Aorta (tissue), 5 donors: ENCODE results near the gene HEXB. TPM values are rescaled to one million over a fixed set of nuclear protein-coding genes. Genes with fewer than 3 reads are reported as not detected.
"Not testable (repeated sequence)": the region's sequence is repeated elsewhere in the genome, so short reads cannot be mapped to it uniquely, and the experiment has no call there.

Source experiments
- ATAC-seq: fragments of 200-7000 bp; cut with Tn5 transposase; one replicate; pipeline ENCODE4 v1.9.1; 2022; ENCODE audit warnings: moderate library complexity; ENCODE audit not compliant: low FRiP score
- DNase-seq, 2 donors: peaks; one replicate each; pipeline ENCODE4 v3.0.0-alpha.2; 2020
- H3K27ac ChIP-seq, 2 donors: one replicate each; pipeline ENCODE4 v1.5.1; 2013; ENCODE audit warnings: low read length in 2 of 2, mild to moderate bottlenecking in 2 of 2, moderate library complexity in 2 of 2, control low read depth in 1 of 2, inconsistent platforms in 1 of 2, low read depth in 1 of 2
- H3K27me3 ChIP-seq, 2 donors: one replicate each; pipeline ENCODE4 v1.6.1; 2013; ENCODE audit warnings: control low read depth in 1 of 2, low read length in 1 of 2, mild to moderate bottlenecking in 1 of 2, moderate library complexity in 1 of 2; ENCODE audit not compliant: insufficient read depth in 2 of 2, control insufficient read depth in 1 of 2
- H3K36me3 ChIP-seq, 2 donors: one replicate each; pipeline ENCODE4 v1.6.1; 2013; ENCODE audit warnings: control low read depth in 1 of 2, low read length in 1 of 2, mild to moderate bottlenecking in 1 of 2; ENCODE audit not compliant: insufficient read depth in 2 of 2, control insufficient read depth in 1 of 2
- H3K4me1 ChIP-seq, 2 donors: one replicate each; pipeline ENCODE4 v1.6.1; 2013; ENCODE audit warnings: low read length in 2 of 2, control low read depth in 1 of 2, mild to moderate bottlenecking in 1 of 2, moderate library complexity in 1 of 2; ENCODE audit not compliant: insufficient read depth in 2 of 2, control insufficient read depth in 1 of 2
- H3K4me3 ChIP-seq, 2 donors: one replicate each; pipeline ENCODE4 v1.5.1; 2013; ENCODE audit warnings: low read length in 2 of 2, control low read depth in 1 of 2, mild to moderate bottlenecking in 1 of 2
- H3K9me3 ChIP-seq: one replicate; pipeline ENCODE4 v1.6.1; 2013; ENCODE audit warnings: mild to moderate bottlenecking, low read length; ENCODE audit not compliant: control insufficient read depth
- WGBS, 2 donors: extraction: QIAGEN DNeasy Blood & Tissue Kit; methylation state at CpG; one replicate each; pipeline ENCODE4 v1.1.7; 2013; 5-methylcytosine and 5-hydroxymethylcytosine counted together
- intact Hi-C, 2 donors: fragments of 100-400 bp; cut with DNase I; formaldehyde crosslinking; loops; one replicate each; pipeline versions ENCODE4 v1.14.2 to v1.15.0; 2022
- polyA plus RNA-seq, 2 donors: library from polyadenylated mRNA; stranded (reverse); fragments of 200-250 nt; gene quantifications; one replicate each; pipeline ENCODE4 v1.2.3, GENCODE V29; 2013
- total RNA-seq, 2 donors: library from RNA; stranded (reverse); fragmentation: NEBNext Ultra II Directional; extraction: Animal tissue kit (Norgen Biotek cat#: 25700); gene quantifications; one replicate each; pipeline ENCODE4 v1.2.1, GENCODE V29; 2021
- donor health status: healthy with polysubstance abuse.
- donor health status: Bipolar disorder and iron deficiency.
- donor health status: DM: no; HTN: no; CAD: no.
- donor health status: DM: no; HTN: no; CAD: no.
- donor health status: DM: yes; HTN: yes; CAD: no.

Gene HEXB
- total and polyA plus RNA-seq, 4 donors: 112 to 172 (median 137) TPM

- H3K9me3 ChIP-seq: no peaks in the 10 kb centered on the region
- no peaks in the 10 kb centered on the region for H3K27me3 ChIP-seq
- no peak overlapping the region for H3K27ac ChIP-seq
- DNase-seq: no peak
- no peak for ATAC-seq
- H3K36me3 ChIP-seq: peaks cover 1 to 10% of the 10 kb centered on the region in 2 donors
- H3K4me1 ChIP-seq: no peaks in the 10 kb centered on the region
- WGBS, 2 donors: 81 to 87% methylated on average over 6 of the region's 6 CpGs
- H3K4me3 ChIP-seq: no peak overlapping the region
- intact Hi-C loops: no loop called here
Observed at GRCh38 chr5:74736759-74737158, 51.7 kb downstream of the HEXB start.

- no peak for DNase-seq
- H3K9me3 ChIP-seq: no peaks in the 10 kb centered on the region
- no peak for ATAC-seq
- peaks cover 1 to 10% of the 10 kb centered on the region in 2 donors for H3K36me3 ChIP-seq
- 77 to 87% methylated on average over 4 of the region's 4 CpGs for WGBS, 2 donors
- intact Hi-C loops: no loop called here
- no peak overlapping the region for H3K4me3 ChIP-seq
- no peak overlapping the region for H3K27ac ChIP-seq
- H3K4me1 ChIP-seq: no peaks in the 10 kb centered on the region
- H3K27me3 ChIP-seq: no peaks in the 10 kb centered on the region
Observed at GRCh38 chr5:74738406-74738805, 53.4 kb downstream of the HEXB start.

GRCh38 chr5:74748742-74749141 lies 63.7 kb downstream of the HEXB start:
- intact Hi-C loops, H3K27ac ChIP-seq, H3K4me3 ChIP-seq, H3K9me3 ChIP-seq, H3K4me1 ChIP-seq, H3K36me3 ChIP-seq, ATAC-seq, DNase-seq, H3K27me3 ChIP-seq: not testable (repeated sequence)
- WGBS, 2 donors: 96 to 98% methylated on average over 4 of the region's 4 CpGs

- no peaks in the 10 kb centered on the region for H3K9me3 ChIP-seq
- no peaks in the 10 kb centered on the region for H3K4me1 ChIP-seq
- 79 to 87% methylated on average over 1 of the region's 1 CpG for WGBS, 2 donors
- peaks cover 5 to 7% of the 10 kb centered on the region in 2 donors for H3K36me3 ChIP-seq
- intact Hi-C loops: loop anchor here in 1 of 2 donors (10.0 kb wide), 1 partner anchor 574 kb away; the partner anchor contains the start of gene HMGCR
- DNase-seq (no peak), ATAC-seq (no peak)
- H3K27ac ChIP-seq: no peak overlapping the region
- H3K27me3 ChIP-seq: no peaks in the 10 kb centered on the region
- H3K4me3 ChIP-seq: no peak overlapping the region
Observed at GRCh38 chr5:74761241-74761640, 76.2 kb downstream of the HEXB start.

- no peaks in the 10 kb centered on the region for H3K4me1 ChIP-seq
- no peak overlapping the region for H3K4me3 ChIP-seq
- no peaks in the 10 kb centered on the region for H3K27me3 ChIP-seq
- no peak for DNase-seq
- 95% methylated on average over 2 of the region's 2 CpGs for whole genome bisulfite sequencing, 2 donors
- no peak for ATAC-seq
- H3K36me3 ChIP-seq: peaks cover 3 to 7% of the 10 kb centered on the region in 2 donors
- H3K9me3 ChIP-seq: no peaks in the 10 kb centered on the region
- intact Hi-C loops: loop anchor here in 1 of 2 donors (10.0 kb wide), 1 partner anchor 572 kb away; the partner anchor contains the start of gene HMGCR
- no peak overlapping the region for H3K27ac ChIP-seq
Observed at GRCh38 chr5:74762599-74762998, 77.6 kb downstream of the HEXB start.

GRCh38 chr5:74763504-74763903 lies 78.5 kb downstream of the HEXB start:
- ATAC-seq: no peak
- no peaks in the 10 kb centered on the region for H3K27me3 ChIP-seq
- H3K9me3 ChIP-seq: no peaks in the 10 kb centered on the region
- no peak overlapping the region for H3K27ac ChIP-seq
- peaks cover under 1 to 3% of the 10 kb centered on the region in 2 donors for H3K36me3 ChIP-seq
- intact Hi-C loops: loop anchor here in 1 of 2 donors (10.0 kb wide), 1 partner anchor 571 kb away; the partner anchor contains the start of gene HMGCR
- DNase-seq: no peak
- no peaks in the 10 kb centered on the region for H3K4me1 ChIP-seq
- H3K4me3 ChIP-seq: no peak overlapping the region

- DNase-seq: no peak
- WGBS, 2 donors: 71 to 77% methylated on average over 9 of the region's 9 CpGs
- intact Hi-C loops: loop anchor here (5.0 to 10.0 kb wide), 3 partner anchors 152 to 572 kb away; partner anchors contain the start of gene HMGCR (in 2 of the 2)
- peaks cover 0 to 2% of the 10 kb centered on the region in 2 donors for H3K36me3 ChIP-seq
- no peaks in the 10 kb centered on the region for H3K27me3 ChIP-seq
- H3K27ac ChIP-seq: no peak overlapping the region
- ATAC-seq: no peak
- no peaks in the 10 kb centered on the region for H3K9me3 ChIP-seq
- H3K4me1 ChIP-seq: no peaks in the 10 kb centered on the region
- H3K4me3 ChIP-seq: no peak overlapping the region
Observed at GRCh38 chr5:74765201-74765600, 80.2 kb downstream of the HEXB start.

- Histone ChIP-seq H3K4me1 (no peaks in the 10 kb centered on the region), H3K9me3 (no peaks in the 10 kb centered on the region), H3K27me3 (no peaks in the 10 kb centered on the region), H3K27ac (no peak overlapping the region), H3K4me3 (peak overlapping the region; percentile 69 to 73), H3K36me3 (peaks cover 0 to 2% of the 10 kb centered on the region in 2 donors)
- 65 to 74% methylated on average over 27 of the region's 27 CpGs for WGBS, 2 donors
- ATAC-seq: no peak
- intact Hi-C loops: loop anchor here (2.0 to 10.0 kb wide), 4 partner anchors 81 to 571 kb away; partner anchors contain the start of genes HMGCR (in 2 of the 2) and HEXB (in 1 of the 2)
- DNase-seq: no peak
Observed at GRCh38 chr5:74765929-74766328, 80.9 kb downstream of the HEXB start.

- H3K36me3 ChIP-seq: peaks cover 0 to 2% of the 10 kb centered on the region in 2 donors
- no peaks in the 10 kb centered on the region for H3K4me1 ChIP-seq
- no peaks in the 10 kb centered on the region for H3K27me3 ChIP-seq
- H3K27ac ChIP-seq: peak overlapping the region in 1 of 2 donors; percentile 39
- no peaks in the 10 kb centered on the region for H3K9me3 ChIP-seq
- DNase-seq: no peak
- intact Hi-C loops: loop anchor here (2.0 to 10.0 kb wide), 4 partner anchors 82 to 571 kb away; partner anchors contain the start of genes HMGCR (in 2 of the 2) and HEXB (in 1 of the 2)
- ATAC-seq: peak; percentile 72
- peak overlapping the region; percentile 69 to 73 for H3K4me3 ChIP-seq
- WGBS, 2 donors: 0 to 1% methylated on average over 10 of the region's 10 CpGs
Observed at GRCh38 chr5:74766418-74766848, 81.4 kb downstream of the HEXB start.
